GM12878 (cell line): ENCODE results near the gene SCN7A. TPM values are rescaled to one million over a fixed set of nuclear protein-coding genes. Genes with fewer than 3 reads are reported as not detected.

Experiments
- ATAC-seq: fragments of 200-7000 bp; cut with Tn5 transposase; 3 replicates; pipeline ENCODE4 v1.9.1; 2020; ENCODE audit warnings: mild to moderate bottlenecking, moderate library complexity
- BruUV-seq: library from RNA; stranded (reverse); fragments of 400-500 nt; replicated peaks from 2 replicates; lab custom pipeline; 2021; lab: Mats Ljungman, UMichigan
- CTCF ChIA-PET: fragments of 300-600 bp; sonication (Branson Sonifier 250); formaldehyde crosslinking; extraction: SDS; loops from one replicate; lab custom pipeline; 2021; ENCODE audit warnings: inconsistent platforms; lab: Yijun Ruan, JAX
- POLR2A ChIA-PET: fragments of 350-600 bp; formaldehyde crosslinking; extraction: SDS; loops from one replicate; lab custom pipeline; 2021; ENCODE audit warnings: inconsistent platforms; lab: Charles Lee
- RAD21 ChIA-PET: fragments of 300-600 bp; sonication (Branson Sonifier 250); formaldehyde crosslinking; loops from one replicate; lab custom pipeline; 2023; ENCODE audit warnings: antibody characterized with exemption; ENCODE audit not compliant: unreplicated experiment; lab: Charles Lee
- SMC1A ChIA-PET: fragments of 300-600 bp; sonication (Branson Sonifier 250); formaldehyde crosslinking; loops from one replicate; lab custom pipeline; 2023; ENCODE audit not compliant: unreplicated experiment, uncharacterized antibody; lab: Charles Lee
- DNase-seq: peaks from one replicate; pipeline ENCODE4 v3.0.0-alpha.2; 2011; ENCODE audit warnings: low read depth, low spot score
- FAIRE-seq: peaks from 3 replicates; lab custom pipeline; 2011; peaks lifted over from hg19 to GRCh38; lab: Jason Lieb, UNC
- H2AFZ ChIP-seq: 2 replicates; pipeline ENCODE4 v1.6.0; 2011; ENCODE audit warnings: low read depth, low read length, control low read depth; ENCODE audit not compliant: control insufficient read depth
- H3K27ac ChIP-seq: 2 replicates; pipeline ENCODE4 v1.5.1; 2011; ENCODE audit warnings: control low read depth; ENCODE audit not compliant: control insufficient read depth, insufficient read depth
- H3K27me3 ChIP-seq, 2 experiments: replicated peaks in 1 of 2; 2 replicates each; pipeline versions ENCODE4 v1.6.0 to v1.6.1; 2011; ENCODE audit warnings: low read length in 1 of 2; ENCODE audit not compliant: control insufficient read depth in 2 of 2, insufficient read depth in 2 of 2
- H3K36me3 ChIP-seq, 2 experiments: 2 replicates each; pipeline ENCODE4 v1.5.1; 2011; ENCODE audit warnings: low read length in 1 of 2; ENCODE audit not compliant: control insufficient read depth in 2 of 2, insufficient read depth in 2 of 2
- H3K4me1 ChIP-seq: 2 replicates; pipeline ENCODE4 v1.6.1; 2011; ENCODE audit warnings: mild to moderate bottlenecking, low read length, moderate library complexity, mixed read lengths; ENCODE audit not compliant: control insufficient read depth, insufficient read depth
- H3K4me2 ChIP-seq: 2 replicates; pipeline ENCODE4 v1.6.0; 2011; ENCODE audit warnings: control low read depth; ENCODE audit not compliant: control insufficient read depth, insufficient read depth
- H3K4me3 ChIP-seq: fragments of 200-600 bp; sonication (generic); 2 replicates; pipeline ENCODE4 v1.5.1; 2016
- H3K79me2 ChIP-seq: 2 replicates; pipeline ENCODE4 v1.6.0; 2011; ENCODE audit warnings: low read length; ENCODE audit not compliant: control insufficient read depth, insufficient read depth
- H3K9ac ChIP-seq: 2 replicates; pipeline ENCODE4 v1.8.0; 2011; ENCODE audit warnings: low read length, control low read depth, mixed read lengths; ENCODE audit not compliant: control insufficient read depth, insufficient read depth
- H3K9me3 ChIP-seq: replicated peaks from 3 replicates; pipeline ENCODE4 v1.5.1; 2011; ENCODE audit warnings: mild to moderate bottlenecking, low read length; ENCODE audit not compliant: control insufficient read depth, insufficient read depth
- H4K20me1 ChIP-seq: 2 replicates; pipeline ENCODE4 v1.6.0; 2011; ENCODE audit not compliant: control insufficient read depth, insufficient read depth
- CTCF ChIP-seq, 3 experiments: IDR thresholded peaks in 2 of 3; conservative IDR thresholded peaks in 1 of 3; 2 replicates each; pipeline ENCODE4 v1.5.1; 2011; ENCODE audit warnings: low read depth in 3 of 3, low read length in 3 of 3, mild to moderate bottlenecking in 3 of 3, control low read depth in 2 of 3, moderate library complexity in 2 of 3, inconsistent platforms in 1 of 3, mixed read lengths in 1 of 3; ENCODE audit not compliant: control insufficient read depth in 2 of 3, insufficient read depth in 1 of 3; ENCODE audit errors: extremely low read depth in 1 of 3
- GATAD2B ChIP-seq: fragments of 450-650 bp; conservative IDR thresholded peaks from 2 replicates; pipeline ENCODE4 v1.6.1; 2017; ENCODE audit warnings: low read depth, mild to moderate bottlenecking, moderate library complexity
- KLF5 ChIP-seq: fragments of 450-650 bp; IDR thresholded peaks from 2 replicates; pipeline ENCODE4 v1.6.1; 2014; ENCODE audit warnings: mild to moderate bottlenecking; ENCODE audit not compliant: partially characterized antibody
- MEF2A ChIP-seq: IDR thresholded peaks from 2 replicates; pipeline ENCODE4 v1.6.1; 2011; ENCODE audit warnings: low read depth, mild to moderate bottlenecking, low read length, moderate library complexity; ENCODE audit not compliant: insufficient read depth
- NR2C1 ChIP-seq: fragments of 450-650 bp; IDR thresholded peaks from 2 replicates; pipeline ENCODE4 v1.6.1; 2017; ENCODE audit warnings: antibody characterized with exemption, mild to moderate bottlenecking, moderate library complexity
- POLR2AphosphoS5 ChIP-seq: IDR thresholded peaks from 2 replicates; pipeline ENCODE4 v1.6.1; 2011; ENCODE audit warnings: mild to moderate bottlenecking, low read length, inconsistent platforms
- SUPT20H ChIP-seq: IDR thresholded peaks from 2 replicates; pipeline ENCODE4 v1.6.1; 2011; ENCODE audit warnings: low read depth, mild to moderate bottlenecking, low read length, moderate library complexity, borderline replicate concordance; ENCODE audit not compliant: control insufficient read depth
- TBL1XR1 ChIP-seq: IDR thresholded peaks from 2 replicates; pipeline ENCODE4 v1.6.1; 2012; ENCODE audit warnings: low read depth, low read length, improper control_type of control experiment
- ZNF622 ChIP-seq: fragments of 450-650 bp; IDR thresholded peaks from 2 replicates; pipeline ENCODE4 v1.6.1; 2017; ENCODE audit warnings: mild to moderate bottlenecking, inconsistent platforms
- WGBS: methylation state at CpG from one replicate; pipeline ENCODE4 v1.1.6; 2016; ENCODE audit warnings: low lambda C conversion rate; ENCODE audit not compliant: insufficient replicate concordance, insufficient coverage; ENCODE audit errors: missing lambda C conversion rate; 5-methylcytosine and 5-hydroxymethylcytosine counted together
- in situ Hi-C: fragments of 300-500 bp; cut with MboI; formaldehyde crosslinking; loops from 9 replicates; pipeline ENCODE4 v1.14.3; 2018; ENCODE audit warnings: mixed read lengths
- intact Hi-C: fragments of 100-400 bp; cut with micrococcal nuclease; formaldehyde crosslinking; loops from one replicate; pipeline ENCODE4 v1.14.2; 2022; ENCODE audit not compliant: unreplicated experiment
- polyA plus RNA-seq, 11 experiments: library from polyadenylated mRNA; depleted of rRNA in 4 of 11; unstranded in 6 of 11; stranded (reverse) in 5 of 11; fragments of >200 nt; fragmentation: Nextera tagmentation in 4 of 11; fragmentation: Illumina TruSeq in 1 of 11; extraction: Ambion mirVana in 4 of 11; extraction: Trizol in 1 of 11; gene quantifications; 1 replicate in 1 of 11; 2 replicates in 10 of 11; pipeline versions ENCODE4 v1.2.1 to v1.2.3, GENCODE V29; 2011 to 2016; ENCODE audit warnings: inconsistent platforms in 2 of 11, missing spikeins in 2 of 11, low read depth in 1 of 11
- total RNA-seq, 4 experiments: library from RNA; depleted of rRNA in 3 of 4; stranded (reverse); fragments of >200 nt in 3 of 4; fragmentation: Illumina TruSeq in 1 of 4; extraction: Trizol in 1 of 4; gene quantifications; 2 replicates each; pipeline versions ENCODE4 v1.2.1 to v1.2.3, GENCODE V29; 2013 to 2021

SCN7A gene
- total and polyA plus RNA-seq, 10 of the 15 experiments (the other 5 are each of a cell fraction or from before 2014, with no cell fraction given): 0.05 TPM; not detected in 9

- FAIRE-seq: no peak
- in situ Hi-C loops: no loop called here
These were observed 21.7 kb downstream of the SCN7A start for GRCh38 chr2:166472332-166472731.

More at GRCh38 chr2:166472332-166472731, 21.7 kb downstream of the SCN7A start:
- H3K27me3 ChIP-seq: no peaks in the 10 kb centered on the region
- H2AFZ ChIP-seq: no peak overlapping the region
- DNase-seq: no peak
- H3K4me3 ChIP-seq: no peak overlapping the region
- no peaks in the 10 kb centered on the region for H3K36me3 ChIP-seq
- POLR2A ChIA-PET: no interaction called here
- BruUV-seq: no TSS peak
- no peak for ATAC-seq
- no peak overlapping the region for H3K4me2 ChIP-seq
- H3K4me1 ChIP-seq: no peaks in the 10 kb centered on the region
- H3K9me3 ChIP-seq: no peaks in the 10 kb centered on the region
- CTCF ChIA-PET: interaction anchor here (0.9 kb wide), 1 partner anchor 1646 kb away, joined by 4 read pairs; no protein-coding TSS in a partner anchor
- H3K27ac ChIP-seq: no peak overlapping the region
- no peaks in the 10 kb centered on the region for H4K20me1 ChIP-seq
- SMC1A ChIA-PET: interaction anchor here (0.7 kb wide), 1 partner anchor 1861 kb away, joined by 3 read pairs; no protein-coding TSS in a partner anchor
- no peaks in the 10 kb centered on the region for H3K79me2 ChIP-seq
- RAD21 ChIA-PET: no interaction called here
- TF ChIP-seq POLR2AphosphoS5 (no peak), NR2C1 (no peak), ZNF622 (no peak), MEF2A (no peak), CTCF (IDR thresholded peaks at IDR 0.05 in 2 of 3, conservative IDR thresholded peaks at IDR 0.05 in 1 of 3; ENCODE audit: control insufficient read depth in 2 of 3, extremely low read depth in 1 of 3, insufficient read depth in 1 of 3, low read depth in 3 of 3, low read length in 3 of 3) (no peak), KLF5 (no peak), SUPT20H (no peak), TBL1XR1 (no peak), GATAD2B (no peak)
- intact Hi-C loops: no loop called here
- H3K9ac ChIP-seq: no peak overlapping the region
- 0% methylated on average over 2 of the region's 2 CpGs for WGBS
